Neural progenitor cell (in vitro differentiated cells): Measurements from ENCODE around the gene SPATA13.

Experiments
- CTCF ChIP-seq: fragments of 200-600 bp; sonication (generic); IDR thresholded peaks from 2 replicates; pipeline ENCODE4 v1.5.1; 2017; ENCODE audit warnings: antibody characterized with exemption, mild to moderate bottlenecking
- EZH2phosphoT487 ChIP-seq: fragments of 200-600 bp; sonication (generic); IDR thresholded peaks from 2 replicates; pipeline ENCODE4 v1.6.1; 2017; ENCODE audit warnings: antibody characterized with exemption

- TF ChIP-seq CTCF, result no peak
- no peak for TF ChIP-seq EZH2phosphoT487
Observed at GRCh38 chr13:24261566-24261965, 101.0 kb downstream of the SPATA13 start.
